ENCODE results near the gene MCF2L. TPM values are rescaled to one million over a fixed set of nuclear protein-coding genes. Genes with fewer than 3 reads are reported as not detected.

Gene MCF2L
- polyA plus RNA-seq, 1 donor (not counting 4 experiments of a cell fraction or from before 2014, with no cell fraction given): 0.14 TPM

DNA sequence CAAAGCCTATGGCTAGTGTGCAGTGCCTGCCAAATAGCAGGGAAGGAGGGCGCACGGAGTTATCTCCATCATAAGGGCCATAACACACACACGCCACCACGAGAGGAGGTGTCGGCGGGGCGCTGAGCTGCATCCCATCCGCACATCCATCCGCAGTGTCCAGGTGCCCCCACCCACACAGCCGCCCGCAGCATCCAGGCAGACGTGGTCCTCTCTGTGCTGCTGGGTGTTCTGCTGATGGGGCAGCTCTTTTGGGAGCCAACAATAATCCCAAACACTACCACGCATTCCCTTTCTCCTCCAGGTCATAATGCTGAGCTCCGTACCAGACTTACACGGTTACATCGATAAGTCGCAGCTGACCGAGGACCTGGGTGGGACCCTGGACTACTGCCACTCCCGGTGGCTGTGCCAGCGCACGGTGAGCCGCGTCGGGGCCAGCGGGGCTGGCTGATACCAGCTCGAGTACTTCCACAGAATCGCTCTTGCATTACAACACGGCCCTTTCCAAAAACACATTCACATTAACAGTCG, 95.1 kb downstream of the MCF2L start:
- Histone ChIP-seq H3K4me1 (ENCODE audit: control insufficient read depth, extremely low read depth, insufficient read depth, low read length) (no peaks in the 10 kb centered on the region), H4K20me1 (ENCODE audit: control insufficient read depth, extremely low read depth, insufficient read depth, low read length) (no peaks in the 10 kb centered on the region), H3K27me3 (ENCODE audit: control insufficient read depth, extremely low read depth, insufficient read depth, low read length) (no peaks in the 10 kb centered on the region), H3K4me2 (ENCODE audit: control insufficient read depth, extremely low read depth, insufficient read depth, low read depth, low read length) (no peak overlapping the region), H3K9ac (ENCODE audit: control insufficient read depth, extremely low read depth, insufficient read depth, low read length) (no peak overlapping the region), H3K9me1 (ENCODE audit: control insufficient read depth, extremely low read depth, insufficient read depth, low read length) (no peaks in the 10 kb centered on the region), H3K27ac (ENCODE audit: control insufficient read depth, insufficient read depth, low read length) (no peak overlapping the region), H3K4me3 (ENCODE audit: control insufficient read depth in 2 of 3, extremely low read depth in 1 of 3, insufficient read depth in 2 of 3, low read depth in 1 of 3, low read length in 3 of 3) (no peak overlapping the region), H3K36me3 (ENCODE audit: control insufficient read depth in 2 of 2, extremely low read depth in 1 of 2, insufficient read depth in 2 of 2, low read length in 2 of 2) (no peaks in the 10 kb centered on the region), H3K79me2 (ENCODE audit: control insufficient read depth, insufficient read depth, low read length) (no peaks in the 10 kb centered on the region), H3K9me3 (ENCODE audit: control insufficient read depth, low read depth, low read length) (no peaks in the 10 kb centered on the region), H2AFZ (ENCODE audit: control insufficient read depth, low read length) (no peak overlapping the region)
- FAIRE-seq (no peak), DNase-seq (ENCODE audit: low read depth, low spot score) (no peak)
- dilution Hi-C loops (cut with MboI; ENCODE audit: extremely low pct_ligation_motif_present, low sequenced_read_pairs): no loop called here
- no peak for TF ChIP-seq EZH2 (IDR thresholded peaks at IDR 0.05; ENCODE audit: low read length)
- TF ChIP-seq, protein P1, sequence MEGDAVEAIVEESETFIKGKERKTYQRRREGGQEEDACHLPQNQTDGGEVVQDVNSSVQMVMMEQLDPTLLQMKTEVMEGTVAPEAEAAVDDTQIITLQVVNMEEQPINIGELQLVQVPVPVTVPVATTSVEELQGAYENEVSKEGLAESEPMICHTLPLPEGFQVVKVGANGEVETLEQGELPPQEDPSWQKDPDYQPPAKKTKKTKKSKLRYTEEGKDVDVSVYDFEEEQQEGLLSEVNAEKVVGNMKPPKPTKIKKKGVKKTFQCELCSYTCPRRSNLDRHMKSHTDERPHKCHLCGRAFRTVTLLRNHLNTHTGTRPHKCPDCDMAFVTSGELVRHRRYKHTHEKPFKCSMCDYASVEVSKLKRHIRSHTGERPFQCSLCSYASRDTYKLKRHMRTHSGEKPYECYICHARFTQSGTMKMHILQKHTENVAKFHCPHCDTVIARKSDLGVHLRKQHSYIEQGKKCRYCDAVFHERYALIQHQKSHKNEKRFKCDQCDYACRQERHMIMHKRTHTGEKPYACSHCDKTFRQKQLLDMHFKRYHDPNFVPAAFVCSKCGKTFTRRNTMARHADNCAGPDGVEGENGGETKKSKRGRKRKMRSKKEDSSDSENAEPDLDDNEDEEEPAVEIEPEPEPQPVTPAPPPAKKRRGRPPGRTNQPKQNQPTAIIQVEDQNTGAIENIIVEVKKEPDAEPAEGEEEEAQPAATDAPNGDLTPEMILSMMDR (optimal IDR thresholded peaks at IDR 0.05 in 1 of 3, IDR thresholded peaks at IDR 0.05 in 1 of 3, conservative IDR thresholded peaks at IDR 0.05 in 1 of 3; ENCODE audit: extremely low read depth in 1 of 3, insufficient read depth in 2 of 3, low read length in 3 of 3): no peak

- Histone ChIP-seq H3K4me2 (ENCODE audit: control insufficient read depth, extremely low read depth, insufficient read depth, low read depth, low read length) (no peak overlapping the region), H3K4me1 (ENCODE audit: control insufficient read depth, extremely low read depth, insufficient read depth, low read length) (no peaks in the 10 kb centered on the region), H3K27me3 (ENCODE audit: control insufficient read depth, extremely low read depth, insufficient read depth, low read length) (no peaks in the 10 kb centered on the region), H3K4me3 (ENCODE audit: control insufficient read depth in 2 of 3, extremely low read depth in 1 of 3, insufficient read depth in 2 of 3, low read depth in 1 of 3, low read length in 3 of 3) (no peak overlapping the region), H3K79me2 (ENCODE audit: control insufficient read depth, insufficient read depth, low read length) (no peaks in the 10 kb centered on the region), H3K36me3 (ENCODE audit: control insufficient read depth in 2 of 2, extremely low read depth in 1 of 2, insufficient read depth in 2 of 2, low read length in 2 of 2) (no peaks in the 10 kb centered on the region), H4K20me1 (ENCODE audit: control insufficient read depth, extremely low read depth, insufficient read depth, low read length) (no peaks in the 10 kb centered on the region), H3K9me1 (ENCODE audit: control insufficient read depth, extremely low read depth, insufficient read depth, low read length) (no peaks in the 10 kb centered on the region), H3K9ac (ENCODE audit: control insufficient read depth, extremely low read depth, insufficient read depth, low read length) (no peak overlapping the region), H3K27ac (ENCODE audit: control insufficient read depth, insufficient read depth, low read length) (no peak overlapping the region), H2AFZ (ENCODE audit: control insufficient read depth, low read length) (no peak overlapping the region), H3K9me3 (ENCODE audit: control insufficient read depth, low read depth, low read length) (no peaks in the 10 kb centered on the region)
- no peak for TF ChIP-seq EZH2 (IDR thresholded peaks at IDR 0.05; ENCODE audit: low read length)
- TF ChIP-seq, protein P1 (optimal IDR thresholded peaks at IDR 0.05 in 1 of 3, IDR thresholded peaks at IDR 0.05 in 1 of 3, conservative IDR thresholded peaks at IDR 0.05 in 1 of 3; ENCODE audit: extremely low read depth in 1 of 3, insufficient read depth in 2 of 3, low read length in 3 of 3): no peak
- DNase-seq (ENCODE audit: low read depth, low spot score): no peak
- dilution Hi-C loops (cut with MboI; ENCODE audit: extremely low pct_ligation_motif_present, low sequenced_read_pairs): no loop called here
- FAIRE-seq: no peak
Measured at GRCh38 chr13:113064534-113065405, 95.8 kb downstream of the MCF2L start.

Data from keratinocyte (primary cell).